GM18867 (cell line): ENCODE measurements around the gene LYST.
"Not testable (repeated sequence)": the region's sequence is repeated elsewhere in the genome, so short reads cannot be mapped to it uniquely, and the experiment has no call there.

ENCODE experiments used
- ATAC-seq: cut with Tn5 transposase; IDR thresholded peaks from one replicate; pipeline ENCODE4 v1.9.1; 2021; ENCODE audit warnings: mild to moderate bottlenecking, moderate library complexity; ENCODE audit not compliant: unreplicated experiment

LYST gene

DNA sequence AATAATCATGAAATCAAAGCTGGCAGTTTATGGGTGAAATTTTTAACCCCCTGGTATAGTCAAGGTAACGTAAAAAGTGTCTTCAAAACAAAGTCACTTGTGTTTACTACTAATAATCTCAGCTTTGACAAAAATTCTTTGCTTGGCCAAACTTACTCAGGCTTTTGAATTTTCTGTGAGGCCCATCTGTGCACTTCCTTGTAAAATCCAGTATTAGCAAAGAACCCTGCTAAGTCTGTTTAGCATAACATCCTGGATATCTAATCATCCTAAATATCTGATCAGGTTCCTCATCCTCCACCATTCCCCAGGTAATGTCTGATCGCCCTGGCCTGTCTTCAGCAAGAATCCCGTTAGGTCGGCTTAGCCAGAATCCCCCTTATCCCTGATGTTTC, 3.0 kb downstream of the LYST start:
- no peak for ATAC-seq

DNA sequence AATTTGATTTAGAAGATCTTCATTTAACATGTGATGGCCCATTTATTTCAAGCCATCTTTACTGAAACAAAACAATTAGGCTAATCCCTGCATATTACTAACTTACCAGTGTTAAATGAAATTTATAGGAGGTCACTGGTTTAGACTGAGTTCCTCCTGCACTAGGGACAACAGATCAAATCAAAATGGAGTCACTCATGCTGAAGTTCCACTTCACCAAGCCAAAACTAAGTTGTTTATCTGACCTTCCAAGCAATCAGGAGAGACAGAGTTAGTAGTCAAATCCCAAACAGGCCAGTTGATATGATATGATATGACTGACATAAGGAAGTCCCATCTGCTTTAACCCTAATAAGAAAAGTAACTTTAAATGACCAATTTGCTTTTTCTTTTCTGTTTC, 4.8 kb downstream of the LYST start:
- ATAC-seq = no peak

DNA sequence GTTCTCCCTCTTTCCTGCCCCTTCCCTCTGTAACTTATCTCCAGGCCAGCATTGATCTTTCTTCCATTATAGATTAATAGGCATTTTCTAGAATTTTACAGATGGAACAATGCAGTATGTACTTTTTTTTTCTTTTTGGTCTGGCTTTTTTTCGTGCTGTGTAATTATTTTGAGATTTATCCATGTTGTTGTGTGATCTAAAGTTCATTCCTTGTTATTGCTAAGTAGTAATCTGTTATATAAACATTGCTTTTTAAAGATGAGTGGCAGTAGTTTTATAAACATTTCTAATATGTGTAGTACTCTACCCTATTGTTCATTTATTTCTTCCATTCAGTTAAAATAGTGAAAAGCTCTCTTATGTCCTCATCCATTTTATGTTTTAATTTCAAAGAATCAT, 5.9 kb downstream of the LYST start:
- ATAC-seq = no peak

DNA sequence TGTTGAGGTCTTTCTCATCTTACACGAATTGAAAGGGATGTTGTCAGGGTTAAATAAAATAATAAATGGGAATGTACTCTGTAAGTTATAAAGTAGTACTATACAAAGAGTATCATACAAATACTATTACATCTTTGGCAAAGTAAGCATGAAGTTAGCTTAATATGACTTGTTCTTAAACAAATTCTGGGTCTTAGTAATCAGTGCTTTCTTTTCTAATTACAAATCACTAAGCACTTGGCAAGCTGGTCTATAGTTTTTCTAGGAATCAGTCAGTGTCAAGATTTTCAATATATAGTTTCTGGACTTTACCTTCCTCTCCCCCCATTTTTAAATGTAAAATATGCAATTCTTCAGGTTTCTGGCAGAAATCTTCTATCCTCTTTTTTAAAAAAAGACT, 6.9 kb downstream of the LYST start:
- ATAC-seq = no peak

DNA sequence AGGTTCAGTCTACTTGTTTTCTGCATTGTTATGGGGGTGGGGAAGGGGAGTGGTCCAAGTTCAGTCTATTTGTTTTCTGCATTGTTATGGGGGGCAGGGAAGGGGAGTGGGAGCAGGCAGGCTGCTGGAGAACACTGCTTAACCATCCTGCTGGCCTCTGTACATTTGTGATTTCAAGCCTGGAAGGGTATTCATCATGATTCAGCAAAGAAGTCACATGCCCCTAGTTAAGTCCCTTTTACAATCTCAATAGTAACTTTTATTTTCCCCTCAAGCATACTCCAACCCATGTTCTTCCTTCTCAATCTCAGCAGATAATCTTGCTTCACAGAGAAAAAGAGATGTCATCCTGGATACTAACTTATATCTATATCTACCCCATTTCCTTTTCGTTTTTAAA, 7.9 kb downstream of the LYST start:
- no peak for ATAC-seq

DNA sequence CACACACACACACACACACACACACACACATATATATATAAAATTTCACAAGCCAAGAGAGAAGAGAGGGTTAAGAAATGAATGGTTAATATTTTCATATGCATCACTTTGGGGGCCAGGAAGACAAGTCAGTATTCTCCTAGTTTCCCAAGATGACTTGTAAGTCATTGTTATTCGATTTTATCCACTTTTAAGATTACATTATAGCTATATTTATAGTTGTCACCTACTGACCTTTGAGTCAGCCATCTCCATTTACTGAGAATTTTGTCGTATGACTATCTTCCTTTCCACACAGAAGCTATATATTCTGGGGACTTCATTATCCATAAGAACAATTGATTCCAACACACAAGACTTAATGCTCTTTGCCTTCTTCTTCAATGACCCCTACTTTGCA, 8.9 kb downstream of the LYST start:
- no peak for ATAC-seq

DNA sequence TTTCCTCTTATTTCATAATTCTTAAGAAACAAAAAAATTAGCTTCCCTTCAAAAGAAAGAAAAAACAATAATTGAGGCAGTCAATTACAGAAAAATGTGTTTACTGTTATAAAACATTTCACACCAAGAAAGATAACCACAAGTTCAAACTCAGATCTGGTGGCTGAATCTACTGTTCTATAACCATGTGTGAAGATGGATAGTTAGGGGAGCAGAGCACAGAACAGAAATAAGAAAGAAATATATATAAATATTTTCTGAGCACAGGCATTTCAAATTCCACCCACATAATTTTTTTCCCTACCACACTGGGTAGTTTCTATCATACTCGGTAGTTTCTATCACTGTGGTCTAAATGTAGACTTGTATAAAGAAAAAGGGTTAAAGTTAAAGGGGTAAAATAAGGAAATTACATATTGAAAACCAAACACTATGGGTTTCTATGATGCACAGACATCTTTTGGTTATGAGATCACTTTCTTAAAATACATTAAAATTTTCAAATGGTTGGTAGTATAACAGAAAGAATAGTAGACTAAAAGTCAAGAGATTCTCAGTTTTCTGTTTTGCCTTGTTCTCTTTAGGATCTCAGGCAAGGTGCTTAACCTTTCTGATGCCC, 10.8 kb downstream of the LYST start:
- ATAC-seq = peak; percentile 46

DNA sequence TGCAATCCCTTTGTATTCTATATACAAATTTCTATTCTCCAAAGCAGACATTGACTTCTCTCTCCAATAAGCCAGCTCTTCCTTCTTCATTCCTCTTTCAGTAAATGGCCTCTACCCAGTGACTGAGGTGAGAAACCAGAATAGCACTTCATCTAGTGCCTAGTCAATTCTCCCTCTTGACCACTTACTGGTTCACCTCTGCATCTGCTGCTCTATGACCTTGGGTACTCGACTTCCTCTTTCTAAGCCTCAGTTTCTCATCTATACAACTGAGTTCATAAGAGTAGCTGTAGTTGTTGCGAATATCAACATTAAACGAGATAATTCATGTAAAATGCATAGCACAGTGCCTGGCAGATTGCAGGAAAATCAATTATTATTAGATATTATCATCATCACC, 12.4 kb downstream of the LYST start:
- ATAC-seq = peak; percentile 82

DNA sequence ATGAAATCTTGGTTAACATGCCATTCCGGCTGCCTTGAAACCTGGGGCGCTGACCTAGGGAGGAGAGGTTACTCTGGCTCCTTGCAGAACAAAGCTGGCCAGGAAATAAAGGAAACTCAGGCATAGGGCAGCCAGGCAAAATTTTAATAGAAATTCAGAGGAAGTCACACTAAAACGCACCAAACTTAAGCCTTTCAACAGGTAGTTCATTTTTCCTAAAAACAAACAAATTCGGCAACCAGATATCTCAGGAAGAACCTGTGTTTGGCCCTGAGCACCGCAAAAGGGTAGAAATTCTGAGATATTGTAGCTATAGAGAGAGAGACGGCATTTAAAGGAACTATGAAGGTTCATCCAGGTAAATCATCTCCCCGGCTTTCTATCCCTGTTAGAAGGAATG, 13.1 kb downstream of the LYST start:
- ATAC-seq = no peak

DNA sequence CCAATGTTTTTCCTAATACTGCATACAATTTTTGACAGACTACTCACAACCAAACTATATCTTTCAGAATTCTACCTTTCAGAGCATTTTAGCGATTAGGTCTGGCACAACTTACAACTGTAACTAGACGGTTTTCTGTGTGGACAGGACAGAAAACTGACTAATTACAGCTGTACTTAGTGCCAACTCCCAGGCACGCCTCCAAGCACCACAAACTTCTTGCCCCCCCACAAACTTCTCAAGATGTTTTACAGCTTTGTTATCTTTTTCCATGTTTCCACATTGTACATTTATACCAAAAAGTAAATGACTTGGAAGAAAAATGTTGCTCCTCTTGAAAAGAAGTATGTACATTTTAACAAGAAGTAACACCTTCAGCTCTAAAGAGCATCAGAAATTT, 13.8 kb downstream of the LYST start:
- ATAC-seq = no peak

DNA sequence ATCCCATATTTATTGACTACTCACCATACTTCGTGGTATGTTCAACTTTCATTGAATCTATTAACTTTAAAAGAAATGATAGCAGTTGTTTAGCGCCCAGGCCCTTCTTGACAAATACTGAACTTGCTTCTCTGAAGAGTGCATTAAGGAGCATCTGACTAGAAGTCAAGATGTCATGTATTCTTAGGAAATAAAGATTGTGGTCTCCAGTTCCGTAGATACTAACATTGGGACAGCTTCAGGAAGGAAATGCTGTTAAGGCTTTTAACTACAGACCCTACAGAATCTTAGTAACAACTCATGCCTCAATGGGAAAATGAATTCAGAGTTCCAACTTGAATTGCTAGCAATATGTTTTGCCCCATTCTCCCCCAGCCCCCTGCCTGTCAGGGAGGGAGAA, 14.8 kb downstream of the LYST start:
- ATAC-seq = no peak

DNA sequence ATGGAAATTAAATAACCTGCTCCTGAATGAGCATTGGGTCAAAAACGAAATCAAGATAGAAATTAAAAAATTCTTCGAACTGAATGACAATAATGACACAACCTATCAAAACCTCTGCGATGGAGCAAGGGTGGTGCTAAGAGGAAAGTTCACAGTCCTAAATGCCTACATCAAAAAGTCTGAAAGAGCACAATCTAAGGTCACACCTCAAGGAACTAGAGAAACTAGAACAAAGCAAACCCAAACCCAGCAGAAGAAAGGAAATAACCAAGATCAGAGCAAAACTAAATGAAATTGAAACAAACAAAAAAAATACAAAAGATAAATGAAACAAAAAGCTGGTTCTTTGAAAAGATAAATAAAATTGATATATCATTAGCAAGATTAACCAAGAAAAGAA, 18.5 kb downstream of the LYST start:
- ATAC-seq = not testable (repeated sequence)

DNA sequence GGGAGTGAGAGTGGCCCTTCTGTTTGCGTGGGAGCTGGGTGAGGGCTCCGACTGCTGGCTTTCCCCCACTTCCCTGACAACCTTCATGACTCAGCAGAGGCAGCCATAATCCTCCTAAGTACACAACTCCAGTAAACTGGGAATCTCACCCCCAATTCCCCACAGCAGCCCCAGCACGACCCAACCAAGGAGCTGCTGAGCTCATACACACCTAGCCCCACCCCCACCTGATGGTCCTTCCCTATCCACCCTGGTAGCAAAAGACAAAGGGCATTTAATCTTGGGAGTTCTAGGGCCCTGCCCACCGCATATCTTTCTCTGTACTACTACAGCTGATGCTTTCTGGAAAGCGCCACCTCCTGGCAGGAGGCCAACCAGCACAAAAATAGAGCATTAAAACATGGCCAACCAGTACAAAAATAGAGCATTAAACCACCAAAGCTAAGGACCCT, 21.0 kb downstream of the LYST start:
- not testable (repeated sequence) for ATAC-seq

DNA sequence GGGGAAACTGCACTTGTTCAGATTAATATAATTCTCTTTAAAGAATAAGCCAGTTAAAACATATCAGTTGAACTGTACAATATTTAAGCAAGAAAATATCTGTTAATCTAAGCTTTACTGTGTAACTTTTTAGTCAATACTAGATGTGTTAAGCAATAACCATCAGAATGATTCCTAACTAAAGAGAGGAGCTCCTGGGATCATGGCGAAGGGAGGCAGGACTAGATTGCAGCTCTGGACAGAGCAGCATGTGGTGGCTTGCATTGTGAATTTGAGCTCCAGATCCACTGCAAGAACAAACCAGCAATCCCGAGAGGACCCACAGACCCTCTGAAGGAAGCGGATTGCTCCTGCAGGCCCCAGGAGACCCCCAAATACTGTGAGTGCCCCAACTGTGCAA, 21.9 kb downstream of the LYST start:
- ATAC-seq = no peak

DNA sequence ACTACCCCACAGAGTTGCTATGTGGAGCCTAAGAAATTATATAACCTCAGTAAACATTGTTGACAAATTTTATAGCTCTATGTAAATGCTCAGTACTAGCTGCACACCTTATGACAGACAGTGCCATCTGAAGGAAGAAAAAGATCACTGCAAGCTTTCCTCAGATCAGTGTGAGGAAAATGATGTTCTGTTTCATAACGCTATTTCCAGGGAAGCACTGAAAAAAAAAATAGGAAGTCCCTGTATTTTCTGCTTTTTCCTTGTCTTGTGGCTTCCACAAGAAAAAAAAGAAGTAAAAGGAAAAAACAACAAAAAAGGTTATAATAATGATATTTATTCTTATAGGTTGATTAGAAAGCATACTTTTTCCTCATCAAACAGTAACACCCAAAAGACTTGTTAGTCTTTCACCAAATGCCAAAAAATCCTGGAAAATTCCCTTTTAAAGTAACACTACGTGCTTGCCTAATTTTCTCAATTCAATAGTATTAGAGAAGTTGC, 23.2 kb downstream of the LYST start:
- ATAC-seq = peak; percentile 63

DNA sequence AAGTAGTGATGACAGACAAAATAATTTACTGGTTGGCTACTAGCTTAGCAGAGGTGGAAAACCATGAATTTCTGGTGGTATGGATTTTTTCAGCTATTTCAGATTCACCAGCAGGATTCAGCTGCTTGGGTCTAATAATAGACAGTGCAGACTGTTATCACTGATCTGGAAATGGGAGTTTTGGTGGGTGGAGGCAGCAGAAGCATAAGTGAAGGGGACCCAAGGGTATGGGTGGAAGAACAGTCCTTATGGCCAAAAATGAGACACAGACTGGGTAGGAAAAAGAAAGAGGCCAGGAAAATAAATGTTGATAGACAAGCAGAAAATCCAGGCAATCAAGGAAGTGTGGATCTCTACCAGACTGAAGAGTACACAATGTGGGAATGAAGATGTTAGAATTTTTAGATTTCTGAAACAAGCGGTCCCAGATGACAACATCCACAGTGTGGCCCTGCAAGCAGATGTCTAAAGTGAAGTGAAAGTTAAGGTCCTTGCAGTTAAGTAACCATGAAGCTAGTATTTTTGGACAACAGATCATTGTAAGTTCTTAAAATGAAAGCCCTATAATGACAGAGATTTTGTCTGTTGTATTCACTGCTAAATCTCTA, 24.7 kb downstream of the LYST start:
- ATAC-seq = peak; percentile 79

DNA sequence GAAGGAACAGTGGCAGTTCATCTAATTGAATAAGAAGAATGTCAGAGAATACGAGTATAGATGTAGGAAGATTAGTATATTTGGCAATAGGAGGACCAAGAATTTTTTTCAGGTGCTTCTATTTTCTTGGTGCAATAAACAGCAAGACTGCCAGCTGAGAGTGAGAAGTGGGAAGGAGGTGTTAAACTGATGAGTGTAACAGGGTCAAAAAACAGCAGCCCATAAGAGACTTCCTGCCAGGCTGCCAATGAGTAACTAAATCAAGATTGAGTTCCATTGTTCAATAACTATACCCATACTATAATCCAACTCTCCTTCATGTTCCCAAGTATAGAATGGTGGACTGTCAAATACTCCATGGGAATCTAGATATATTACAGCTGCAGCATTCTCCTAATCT, 28.7 kb downstream of the LYST start:
- ATAC-seq = no peak

DNA sequence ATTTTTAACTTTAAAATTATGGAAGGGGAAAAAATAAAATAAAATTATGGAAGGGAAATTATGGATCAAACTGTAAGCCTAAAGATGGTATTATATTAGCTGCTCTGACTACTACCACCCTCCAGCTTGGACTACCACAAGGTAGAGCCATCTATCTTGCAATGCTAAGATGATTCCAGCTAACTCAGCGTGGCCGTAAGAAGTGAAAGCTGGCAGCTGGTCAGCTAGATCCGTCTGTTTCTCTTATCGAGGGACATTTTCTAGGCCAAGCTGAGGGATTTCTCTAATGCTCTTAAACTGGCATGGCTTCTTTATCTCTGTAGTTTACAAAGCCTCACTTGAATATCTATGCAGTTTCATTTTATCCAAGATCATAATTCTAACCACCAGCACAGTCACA, 31.5 kb downstream of the LYST start:
- ATAC-seq = no peak

DNA sequence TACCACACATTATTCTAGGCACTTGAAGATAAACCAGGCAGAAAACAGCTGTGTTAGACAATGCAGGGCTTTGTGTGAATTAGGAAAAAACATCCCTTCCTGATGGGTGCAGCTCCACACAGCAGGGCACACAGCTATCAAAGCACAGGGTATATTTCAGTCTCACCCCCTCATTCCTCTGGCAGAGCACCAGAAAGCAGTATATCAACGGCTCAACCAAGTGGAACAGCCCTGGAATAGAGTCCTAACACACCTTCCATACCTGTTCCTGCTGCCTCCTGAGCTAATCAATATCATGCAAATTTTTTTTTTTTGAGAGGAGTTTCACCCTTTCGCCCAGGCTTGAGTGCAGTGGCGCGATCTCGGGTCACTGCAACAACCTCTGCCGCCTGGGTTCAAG, 32.1 kb downstream of the LYST start:
- no peak for ATAC-seq

DNA sequence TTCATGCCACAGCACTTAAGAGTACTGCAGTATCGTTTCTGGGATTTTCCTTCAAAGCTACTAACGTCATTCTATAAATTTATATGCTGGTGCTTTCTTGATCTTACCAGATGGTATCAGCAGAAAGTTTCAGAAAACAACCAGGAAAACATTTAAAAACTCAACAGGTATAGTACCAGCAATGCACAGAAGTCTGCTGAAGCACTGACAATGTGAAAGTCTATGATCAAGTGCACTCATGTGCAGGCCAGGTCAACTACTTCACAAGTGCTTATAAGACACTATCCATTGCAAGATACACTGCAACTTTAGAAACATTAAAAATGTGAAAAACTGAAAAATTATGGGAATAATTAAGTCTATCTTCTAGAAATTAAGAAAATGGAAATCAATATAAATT, 34.7 kb downstream of the LYST start:
- ATAC-seq = no peak

DNA sequence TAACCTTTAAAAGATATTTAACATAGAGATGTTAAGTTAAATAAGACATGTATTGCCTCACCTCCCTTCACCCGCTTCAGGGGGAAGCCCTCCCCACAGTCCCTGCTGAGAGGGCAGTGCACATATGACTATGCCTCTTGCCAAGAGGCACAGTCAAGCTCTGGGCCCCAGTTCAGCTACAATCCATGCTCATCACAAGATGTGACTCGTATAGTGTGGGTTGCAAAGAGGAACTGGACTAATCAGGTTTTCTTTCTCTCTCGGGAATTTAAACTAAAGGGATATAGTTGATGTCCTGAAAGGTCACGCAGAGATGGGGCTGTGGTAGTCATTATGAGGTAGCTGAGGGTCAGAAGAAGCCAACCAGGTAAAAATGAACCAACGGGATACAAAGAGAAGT, 35.6 kb downstream of the LYST start:
- ATAC-seq = peak; percentile 62

DNA sequence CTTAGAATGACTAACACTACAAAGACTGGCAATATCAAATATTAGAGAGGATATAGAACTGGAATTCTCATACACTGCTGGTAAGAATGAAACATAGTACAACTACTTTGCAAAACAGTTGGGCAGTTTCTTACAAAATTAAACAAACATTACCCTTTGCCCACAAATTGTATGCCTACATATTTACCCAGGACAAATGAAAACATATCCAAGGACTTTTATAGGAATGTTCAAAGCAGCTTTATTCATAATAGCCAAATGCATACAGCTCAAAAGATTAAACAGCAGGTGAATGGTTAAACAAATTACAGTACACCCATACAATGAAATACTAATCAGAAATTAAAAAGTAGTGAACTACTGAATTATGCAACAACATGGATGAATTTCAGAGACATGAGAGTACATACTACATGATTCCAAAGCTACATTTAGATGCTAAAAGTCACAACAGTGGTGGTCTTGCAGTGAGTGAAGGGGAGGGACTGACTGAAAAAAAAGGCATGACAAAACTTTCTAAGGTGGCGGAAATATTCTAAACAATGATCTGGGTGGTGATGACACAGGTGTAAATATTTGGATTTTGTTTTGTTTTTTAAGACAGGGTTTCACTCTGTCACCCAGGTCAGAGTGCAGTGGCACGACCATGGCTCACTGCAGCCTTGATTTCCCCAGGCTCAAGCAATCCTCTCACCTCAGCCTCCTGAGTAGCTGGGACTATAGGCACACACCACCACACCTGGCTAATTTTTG, 40.4 kb downstream of the LYST start:
- ATAC-seq = no peak
